HG03064 (cell line): ENCODE data around the gene SNX5.
"Not testable (repeated sequence)": the region's sequence is repeated elsewhere in the genome, so short reads cannot be mapped to it uniquely, and the experiment has no call there.

Experiments
- ATAC-seq: cut with Tn5 transposase; IDR thresholded peaks from one replicate; pipeline ENCODE4 v1.9.1; 2021; ENCODE audit warnings: low read depth; ENCODE audit not compliant: unreplicated experiment

Gene SNX5

DNA sequence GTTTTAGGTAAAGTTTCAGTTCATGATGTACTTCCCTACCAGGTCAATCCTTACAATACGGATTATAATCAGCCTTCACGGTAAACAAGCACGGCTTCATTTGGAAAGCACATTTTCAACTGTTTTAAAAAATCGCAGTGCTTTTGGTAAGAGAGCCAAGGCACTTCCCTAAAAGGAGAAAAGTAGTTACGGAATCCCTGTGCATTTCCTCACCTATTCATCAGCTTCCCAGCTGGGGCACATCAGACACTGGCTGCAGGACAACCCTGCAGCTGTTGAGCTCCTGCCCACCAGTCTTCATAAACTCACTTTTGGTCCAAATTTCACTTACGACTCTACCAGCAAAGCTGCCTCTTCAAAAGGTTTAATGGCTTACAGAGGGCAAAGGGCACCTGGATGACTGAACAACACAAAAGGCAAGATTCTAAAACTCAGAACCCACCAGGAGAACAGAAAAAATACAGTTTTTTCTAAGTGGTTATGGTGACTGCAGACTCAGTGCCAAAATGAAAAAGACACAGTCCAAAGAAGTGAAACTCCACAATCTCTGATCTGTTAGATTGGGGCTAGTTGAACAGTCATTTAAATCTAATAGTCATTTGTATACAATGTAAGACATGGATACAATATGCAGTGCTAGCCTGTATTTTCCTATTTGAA, 7.5 kb downstream of the SNX5 start:
- ATAC-seq, result no peak

DNA sequence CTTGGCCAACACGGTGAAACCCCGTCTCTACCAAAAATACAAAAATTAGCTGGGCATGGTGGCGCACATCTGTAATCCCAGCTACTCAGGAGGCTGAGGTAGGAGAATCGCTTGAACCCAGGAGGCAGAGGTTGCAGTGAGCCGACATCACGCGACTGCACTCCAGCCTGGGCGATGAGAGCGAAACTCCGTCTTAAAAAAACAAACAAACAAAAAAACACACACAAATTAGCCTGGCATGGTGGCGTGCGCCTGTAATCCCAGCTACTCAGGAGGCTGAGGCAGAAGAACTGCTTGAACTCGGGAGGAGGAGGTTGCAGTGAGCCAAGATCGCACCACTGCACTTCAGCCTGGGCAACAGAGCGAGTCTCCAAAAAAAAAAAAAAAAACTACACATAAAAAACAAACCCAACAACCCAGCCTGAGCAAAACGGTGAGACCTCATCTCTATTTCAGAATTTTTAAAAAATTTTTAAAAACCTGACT, 8.2 kb downstream of the SNX5 start:
- not testable (repeated sequence) for ATAC-seq

DNA sequence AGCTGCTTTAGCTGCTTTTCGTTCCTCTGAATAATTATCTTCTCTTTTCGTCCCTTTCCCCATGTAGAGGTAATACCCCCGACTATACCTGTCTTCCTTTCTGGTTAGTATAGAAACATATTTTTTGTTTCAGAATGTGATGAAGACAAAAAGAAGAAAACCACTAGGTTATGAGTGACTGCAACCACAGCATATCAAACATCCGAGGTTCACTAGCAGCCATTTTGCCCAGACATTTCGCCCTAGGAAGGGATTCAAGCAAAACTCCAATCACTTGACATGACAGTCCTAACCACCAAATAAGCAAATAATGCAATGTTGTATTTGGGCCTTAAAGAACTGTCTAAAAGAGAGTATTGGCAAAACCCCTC, 9.4 kb downstream of the SNX5 start:
- ATAC-seq, result no peak

DNA sequence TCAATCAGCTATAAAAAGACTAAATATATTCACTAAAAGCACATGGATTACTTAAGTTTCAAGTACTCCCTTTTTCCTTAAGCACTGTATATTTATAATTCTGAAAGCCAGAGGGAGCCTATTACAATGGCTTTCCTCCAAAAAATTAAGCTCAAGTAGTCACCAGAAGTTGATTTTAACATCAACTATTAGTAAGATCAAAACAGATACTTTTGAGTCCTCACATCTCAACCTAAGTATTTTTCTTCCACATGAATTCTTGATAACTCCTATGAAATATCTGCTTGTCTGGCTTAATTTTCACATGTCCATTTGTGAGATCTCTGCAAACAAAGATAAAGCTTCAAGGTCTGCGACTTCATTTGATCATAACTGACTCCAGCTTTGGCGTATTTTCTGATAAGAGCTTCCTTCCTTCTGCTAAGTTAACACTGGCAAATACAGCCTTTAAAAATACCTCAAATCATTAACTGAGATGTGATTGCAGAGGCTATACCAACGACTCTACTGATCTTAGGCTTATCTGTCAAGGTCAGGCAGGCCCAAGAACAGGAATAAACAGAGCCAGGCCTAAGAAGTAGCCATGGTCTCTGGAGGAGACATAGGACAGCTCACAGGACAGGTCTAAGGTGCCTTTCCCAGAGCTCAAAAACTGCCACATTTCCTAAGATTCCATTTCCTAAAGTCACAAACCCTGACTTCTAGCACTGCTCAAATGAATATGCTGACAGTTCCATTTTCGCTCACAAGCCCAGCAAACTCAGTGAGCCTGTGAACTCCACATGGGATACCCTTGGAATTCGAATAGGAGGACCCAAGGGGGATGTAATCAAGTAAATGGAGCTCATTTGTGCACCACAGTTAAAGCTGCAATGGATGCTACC, 10.0 kb downstream of the SNX5 start:
- no peak for ATAC-seq

DNA sequence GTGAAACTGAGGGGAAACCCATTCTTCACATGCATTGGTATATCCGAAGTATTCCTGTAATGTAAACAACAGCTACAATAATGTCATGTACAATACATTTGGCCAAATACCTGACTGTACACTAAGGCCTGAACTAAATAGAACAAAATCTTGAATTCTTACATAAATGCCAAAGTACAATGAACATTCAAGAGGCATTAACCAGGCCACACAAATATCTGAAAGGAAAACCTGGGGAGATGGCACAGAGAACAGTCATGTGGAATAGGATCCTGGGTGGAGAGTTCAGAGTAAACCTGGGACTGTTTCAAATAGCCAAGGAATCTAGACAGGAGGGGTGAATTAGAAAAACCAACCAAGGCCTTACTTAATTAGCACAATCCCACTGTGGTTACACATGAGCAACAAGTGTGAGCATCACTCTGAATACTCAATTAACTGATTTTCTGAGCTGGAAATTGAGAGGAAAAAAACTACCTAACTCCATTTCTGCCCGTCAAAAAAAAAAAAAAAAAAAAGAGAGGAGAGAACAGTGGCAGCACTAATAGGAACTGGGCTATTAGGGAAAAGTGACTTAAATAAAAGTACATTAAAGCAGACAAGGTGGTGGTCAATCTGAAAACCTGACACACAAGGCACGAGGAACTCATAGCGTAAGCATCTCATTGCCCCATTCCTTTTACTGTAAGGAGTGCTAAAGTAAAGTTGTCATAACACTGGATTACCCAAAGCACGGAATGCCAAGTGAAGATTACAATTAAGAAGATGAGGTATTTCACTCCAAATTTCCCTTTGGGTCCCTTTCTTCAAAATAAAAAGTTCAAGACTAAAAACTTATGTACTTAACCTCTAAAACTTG, 10.9 kb downstream of the SNX5 start:
- no peak for ATAC-seq

DNA sequence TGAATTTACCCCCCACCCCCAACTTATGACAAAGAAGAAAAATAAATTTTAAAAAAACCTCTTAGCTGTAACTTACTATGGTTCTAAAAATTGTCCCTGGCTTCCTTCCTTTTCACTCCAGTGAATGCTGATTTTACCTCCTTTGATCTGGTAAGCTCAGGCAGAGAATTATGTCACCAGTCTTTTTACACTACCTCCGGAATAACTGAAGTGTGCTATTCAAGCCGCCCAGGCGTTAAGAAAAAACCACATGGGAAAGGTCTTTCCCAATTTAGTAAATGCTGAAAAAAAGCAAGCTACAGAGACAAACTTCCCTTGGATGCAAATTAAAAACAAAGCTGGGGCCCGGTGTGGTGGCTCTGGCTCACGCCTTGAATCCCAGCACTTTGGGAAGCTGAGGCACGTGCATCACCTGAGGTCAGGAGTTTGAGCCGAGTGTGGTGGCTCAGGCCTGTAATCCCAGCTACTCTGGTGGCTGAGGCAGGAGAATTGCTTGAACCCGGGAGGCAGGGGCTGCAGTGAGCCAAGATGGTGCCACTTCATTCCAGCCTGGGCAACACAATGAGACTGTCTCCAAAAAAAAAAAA, 12.4 kb downstream of the SNX5 start:
- ATAC-seq, result no peak

DNA sequence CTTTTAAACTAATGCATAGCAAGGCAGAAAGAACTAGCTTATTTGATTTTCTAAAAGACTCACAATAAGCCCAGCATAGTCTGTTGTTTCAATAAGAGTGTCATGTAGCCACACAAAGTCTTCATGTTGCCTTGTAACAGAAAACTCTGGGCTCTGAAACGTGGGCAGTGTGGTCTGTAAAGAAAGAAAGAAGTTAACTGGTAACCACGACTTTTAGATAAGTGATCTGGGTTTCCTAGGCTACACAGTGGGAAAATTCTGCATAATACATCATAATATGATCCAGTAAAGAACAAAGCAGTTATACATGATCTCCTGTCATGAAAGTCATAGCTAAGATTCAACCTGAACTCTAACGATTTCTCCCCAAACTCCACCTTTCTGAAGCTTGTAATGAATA, 13.3 kb downstream of the SNX5 start:
- no peak for ATAC-seq

DNA sequence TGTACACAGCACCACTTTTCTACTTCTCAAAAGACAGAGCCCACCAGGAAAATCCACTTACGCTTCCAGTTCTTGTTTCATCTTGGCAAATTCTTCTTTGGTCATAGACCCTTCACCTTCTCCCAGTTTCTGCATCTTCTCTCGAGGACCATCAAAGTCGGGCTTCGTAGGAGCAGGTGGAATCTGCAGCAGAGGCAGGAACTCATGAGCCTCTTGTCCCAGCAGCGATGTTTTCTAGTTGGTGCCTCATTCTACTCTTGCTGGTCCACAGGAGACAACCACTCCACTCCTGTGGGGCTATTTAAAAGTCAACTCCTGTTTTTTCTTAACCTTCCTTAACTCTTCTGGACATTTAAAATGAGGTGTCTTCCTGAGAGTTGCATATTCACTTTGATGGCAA, 14.7 kb downstream of the SNX5 start:
- ATAC-seq, result no peak

DNA sequence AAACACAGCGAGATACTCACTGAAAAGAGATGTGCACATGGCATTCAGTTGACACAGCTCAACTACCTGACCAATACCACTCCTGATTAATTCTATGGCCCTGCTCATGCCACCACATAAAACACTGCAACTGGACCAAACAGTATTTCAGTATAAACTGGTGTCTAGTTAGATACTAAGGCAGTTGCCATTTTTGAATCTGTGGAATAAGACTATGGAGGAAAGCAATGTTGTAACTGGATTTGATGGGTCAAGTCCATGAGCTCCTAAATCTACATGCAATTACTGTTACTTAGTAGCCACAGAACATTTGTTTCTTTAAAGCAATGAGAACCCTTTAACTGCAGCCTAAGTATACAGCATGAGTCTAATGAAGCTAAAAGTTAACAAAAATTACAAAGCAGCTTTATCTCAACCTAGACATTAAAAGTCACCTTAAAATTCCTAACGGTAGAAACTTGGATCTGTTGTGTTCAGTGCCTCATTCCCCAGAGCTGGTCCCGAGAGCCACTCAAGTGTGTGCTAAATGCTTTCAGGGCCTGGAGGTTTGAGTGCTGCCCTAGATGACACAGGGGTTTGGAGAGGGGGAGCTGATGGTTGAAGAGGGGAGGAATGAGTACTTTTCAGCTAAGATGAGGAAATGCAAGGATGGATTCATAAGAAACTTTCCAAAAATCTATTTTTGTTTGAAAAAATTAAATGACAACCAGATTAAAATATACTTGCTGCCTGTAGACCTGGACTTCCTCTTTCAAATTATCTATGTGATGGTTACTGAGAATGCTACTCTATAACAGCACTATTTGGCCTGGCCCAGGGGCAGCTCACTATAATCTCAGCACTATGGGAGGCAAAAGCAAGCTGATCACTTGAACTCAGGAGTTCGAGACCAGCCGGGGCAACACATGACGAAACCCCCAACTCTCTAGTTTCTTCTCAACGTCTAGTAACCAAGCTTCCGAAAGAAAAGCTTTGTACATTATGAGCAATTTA, 15.6 kb downstream of the SNX5 start:
- no peak for ATAC-seq

DNA sequence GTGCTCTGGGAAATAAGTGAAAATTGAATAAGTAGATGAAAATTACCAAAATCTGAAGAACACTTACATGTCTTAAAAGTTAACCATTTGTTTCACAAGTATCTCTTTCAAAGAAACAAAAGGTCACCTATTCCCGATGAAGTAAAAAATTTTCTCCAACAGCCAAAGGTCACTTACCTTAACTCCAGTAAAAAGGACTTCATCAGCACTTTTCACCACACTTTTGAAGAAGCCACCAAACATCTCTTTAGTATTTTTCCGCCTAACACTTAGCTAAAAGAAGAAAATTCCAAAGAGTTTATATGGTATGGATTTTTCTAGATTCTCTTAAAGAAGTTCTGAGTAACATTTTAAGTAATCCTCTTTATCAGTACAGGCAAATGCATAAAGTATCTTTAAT, 17.3 kb downstream of the SNX5 start:
- ATAC-seq, result no peak

DNA sequence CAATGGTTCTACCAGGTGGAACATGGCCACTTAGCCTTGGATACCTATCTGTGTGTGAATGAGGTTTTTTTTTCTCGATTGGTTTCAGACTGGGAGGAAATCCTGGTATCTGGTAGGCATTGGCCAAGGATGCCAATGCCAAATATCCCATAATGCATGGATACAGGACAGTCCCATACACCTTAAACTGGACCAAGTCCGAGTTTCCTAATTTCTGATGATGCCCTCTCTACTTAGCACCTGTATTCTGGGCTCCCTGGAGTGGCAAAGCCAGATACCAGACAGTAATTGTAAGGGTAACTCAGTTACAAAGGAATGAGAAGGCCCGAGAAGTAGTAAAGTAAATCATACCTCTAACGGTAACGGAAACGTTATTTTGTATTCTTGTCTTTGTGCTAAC, 17.9 kb downstream of the SNX5 start:
- no peak for ATAC-seq

DNA sequence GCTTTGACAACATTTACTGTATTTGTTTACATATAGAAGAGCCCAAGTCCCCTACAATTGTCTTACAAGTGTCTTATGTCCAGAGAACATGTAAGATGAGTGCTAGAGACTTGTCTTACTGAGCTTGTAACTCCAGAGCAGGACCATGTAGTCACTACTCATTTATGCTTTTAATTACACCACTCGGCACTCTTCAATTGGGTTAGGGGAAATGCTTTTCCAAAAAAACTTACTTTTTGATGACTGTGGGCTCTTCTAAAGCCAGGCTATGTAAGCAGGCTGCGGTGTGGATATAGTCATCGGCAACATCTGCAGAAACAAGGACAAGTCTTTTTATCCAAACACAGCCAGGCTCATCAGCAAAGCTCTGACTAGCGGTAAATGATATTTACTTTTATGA, 18.7 kb downstream of the SNX5 start:
- ATAC-seq, result no peak

DNA sequence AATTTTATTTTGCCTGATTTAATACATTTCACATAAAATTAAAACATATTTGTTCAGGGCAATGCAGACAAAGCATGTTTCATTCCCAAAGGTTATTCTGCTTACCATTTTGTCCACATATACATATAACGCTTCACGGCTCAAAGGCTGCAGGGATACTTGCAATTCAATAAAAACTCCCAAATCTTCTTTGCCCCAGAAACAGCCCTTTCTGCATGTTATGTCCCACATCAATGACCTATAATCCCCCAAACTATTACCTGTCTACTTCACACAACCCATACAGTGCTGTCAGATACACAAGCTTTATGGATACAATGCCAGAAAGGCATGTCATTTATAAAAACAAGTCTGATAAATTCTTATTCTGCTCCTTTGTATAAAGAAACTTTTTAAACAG, 20.2 kb downstream of the SNX5 start:
- ATAC-seq, result no peak

DNA sequence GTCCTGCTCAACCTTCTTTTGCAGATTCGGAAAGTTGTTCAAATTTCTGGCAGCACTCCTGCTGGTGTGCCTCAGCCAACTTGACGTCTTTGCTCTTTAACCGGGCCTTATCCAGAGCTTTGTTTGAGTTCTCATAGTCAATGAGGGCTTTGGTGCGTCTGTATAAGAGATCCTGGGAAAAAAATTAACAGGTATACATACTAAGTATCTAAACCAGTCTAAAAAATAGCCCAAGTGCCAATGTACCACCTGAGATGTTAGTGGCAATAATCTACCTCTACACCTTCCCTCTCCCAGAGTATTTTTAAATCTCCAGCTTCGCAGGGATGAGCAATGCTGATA, 21.1 kb downstream of the SNX5 start:
- no peak for ATAC-seq

DNA sequence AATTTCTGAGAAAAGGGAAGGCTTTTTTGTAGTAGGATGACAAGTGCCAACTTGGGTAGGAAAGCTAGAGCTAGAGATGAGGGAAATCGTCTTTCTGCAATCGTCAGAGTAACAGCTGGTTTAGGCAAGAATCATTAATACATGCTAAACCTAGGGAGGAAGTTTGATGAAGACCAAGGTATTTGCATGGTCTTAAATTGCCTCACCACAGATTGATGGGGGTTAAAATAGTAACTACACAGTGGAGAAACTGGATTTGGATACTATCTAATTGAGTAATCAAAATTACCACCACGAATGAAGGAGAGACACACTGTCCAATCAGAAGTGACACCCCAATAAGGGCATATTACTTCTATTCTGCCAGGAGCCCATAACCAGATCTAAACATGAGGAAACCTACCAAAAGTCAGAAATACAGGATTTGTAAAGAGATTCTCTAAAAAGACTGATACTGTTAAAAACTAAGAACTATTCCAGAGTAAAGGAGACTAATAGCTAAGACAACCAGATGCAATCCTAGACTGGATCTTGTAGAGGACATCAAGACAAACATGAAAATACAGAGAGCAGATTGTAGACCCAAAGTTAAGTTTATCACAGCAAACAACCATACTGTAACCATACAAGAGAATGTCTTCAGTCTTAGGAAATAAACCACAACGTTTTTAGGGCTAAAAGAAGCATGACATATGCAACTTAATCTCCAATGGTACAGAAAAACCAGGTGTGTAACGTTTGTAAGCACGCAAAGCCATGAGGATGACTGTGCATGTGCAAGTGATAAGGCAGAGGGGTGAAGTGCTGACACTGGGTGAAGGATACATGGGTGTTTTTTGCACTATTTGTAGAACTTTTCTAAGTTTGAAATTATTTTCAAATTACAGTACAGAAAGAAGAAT, 21.8 kb downstream of the SNX5 start:
- no peak for ATAC-seq

DNA sequence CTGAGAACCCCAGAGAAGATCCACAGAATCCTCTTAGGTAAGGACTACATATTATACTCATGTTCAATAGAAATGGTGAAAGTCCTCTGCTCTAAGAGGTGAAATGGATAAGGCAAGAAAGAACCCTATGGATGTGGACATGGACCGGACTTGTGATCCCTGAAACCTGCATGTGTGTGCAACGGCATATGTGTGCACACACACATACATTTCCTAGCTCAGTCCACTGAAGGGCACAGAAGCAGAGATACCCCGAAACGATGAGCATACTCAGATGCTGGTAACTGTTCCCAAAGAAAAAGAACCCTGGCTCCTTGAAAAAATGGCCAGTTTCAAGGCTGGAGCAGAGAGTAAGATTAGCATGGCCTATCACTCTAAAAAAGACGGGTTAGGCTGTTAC, 22.6 kb downstream of the SNX5 start:
- no peak for ATAC-seq

DNA sequence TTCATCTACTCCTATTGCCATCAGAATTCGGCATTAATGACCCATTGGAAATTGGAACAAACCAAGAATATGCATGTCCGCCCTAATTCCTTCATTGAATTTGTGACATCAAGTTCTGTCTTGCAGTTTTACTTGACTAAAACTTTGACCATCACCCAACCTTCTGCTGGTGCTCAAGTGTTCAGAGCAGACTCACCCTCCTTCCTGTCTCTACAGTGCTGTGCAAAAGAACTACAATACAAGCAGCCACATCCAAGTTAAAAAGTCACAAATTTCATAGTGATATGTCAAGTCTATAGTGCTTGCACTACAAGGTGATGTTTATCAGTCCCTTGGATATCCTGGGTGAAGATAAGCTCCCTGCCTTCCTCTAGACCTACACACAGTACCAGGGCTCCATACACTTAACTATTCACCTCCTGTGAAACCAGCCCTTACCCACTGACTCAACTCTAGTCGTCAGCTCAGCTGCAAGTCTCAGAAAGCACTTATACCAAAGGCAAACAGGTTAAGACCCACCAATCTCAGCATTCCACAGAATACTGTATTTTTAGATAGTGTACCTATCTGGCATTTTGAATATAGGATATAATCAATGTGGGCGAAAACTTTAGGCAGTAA, 23.6 kb downstream of the SNX5 start:
- ATAC-seq, result no peak

DNA sequence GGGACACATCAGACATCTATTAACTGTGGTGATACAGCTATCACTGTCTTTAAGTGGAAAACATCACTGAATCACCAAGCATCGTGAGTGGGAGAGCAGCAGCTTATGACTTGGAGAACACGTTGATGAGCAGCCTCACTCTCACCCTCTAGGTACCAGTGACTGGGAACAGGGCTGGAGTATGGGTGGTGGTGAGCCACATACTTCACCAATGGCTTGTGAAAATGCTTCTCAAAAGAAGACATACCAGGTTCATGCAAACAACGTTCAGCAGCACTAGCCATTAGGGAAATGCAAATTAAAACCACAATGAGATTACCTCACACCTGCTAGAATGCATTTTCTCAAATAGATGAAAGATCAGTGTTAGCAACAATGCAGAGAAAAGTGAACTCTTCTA, 25.3 kb downstream of the SNX5 start:
- peak; percentile 46 for ATAC-seq
